Omental fat pad (tissue), 4 donors: ENCODE results near the gene TMEM163. TPM values are rescaled to one million over a fixed set of nuclear protein-coding genes. Genes with fewer than 3 reads are reported as not detected.
A peak's percentile ranks its signal among the peaks of the same experiment; 100 is the strongest.

Source experiments
- ATAC-seq: fragments of 150-250 bp; one replicate; pipeline ENCODE4 v1.9.1; 2016; ENCODE audit warnings: mild to moderate bottlenecking, moderate library complexity; ENCODE audit not compliant: low FRiP score
- DNase-seq: peaks from one replicate; pipeline ENCODE4 v3.0.0-alpha.2; 2019; ENCODE audit warnings: low spot score
- CTCF ChIP-seq, 3 donors: fragments of 450-650 bp; IDR thresholded peaks; one replicate each; pipeline ENCODE4 v1.5.1; 2016 to 2017; ENCODE audit warnings: antibody characterized with exemption in 3 of 3, mild to moderate bottlenecking in 3 of 3, moderate library complexity in 2 of 3
- total RNA-seq, 4 donors: library from RNA; depleted of rRNA; stranded (reverse); fragments of >200 nt; gene quantifications; one replicate each; pipeline ENCODE4 v1.1.0, GENCODE V29; 2016

Gene TMEM163
- total RNA-seq, 4 donors from 2014 or later: 0.28 to 6.4 (median 1.2) TPM

- no peak for TF ChIP-seq CTCF (IDR thresholded peaks at IDR 0.05)
- no peak for DNase-seq
- no peak for ATAC-seq
These were observed 163.4 kb downstream of the TMEM163 start for GRCh38 chr2:134555411-134555810.

GRCh38 chr2:134553657-134554056, 165.1 kb downstream of the TMEM163 start:
- DNase-seq: no peak
- no peak for TF ChIP-seq CTCF (IDR thresholded peaks at IDR 0.05)
- no peak for ATAC-seq

- ATAC-seq (no peak), DNase-seq (no peak)
- no peak for TF ChIP-seq CTCF (IDR thresholded peaks at IDR 0.05)
These were observed 168.1 kb downstream of the TMEM163 start for GRCh38 chr2:134550566-134551164.

GRCh38 chr2:134549104-134549503, 169.7 kb downstream of the TMEM163 start:
- ATAC-seq: peak; percentile 70
- no peak for TF ChIP-seq CTCF (IDR thresholded peaks at IDR 0.05)
- DNase-seq: no peak

GRCh38 chr2:134540990-134541389, 177.8 kb downstream of the TMEM163 start:
- no peak for DNase-seq

GRCh38 chr2:134539981-134540380, 178.8 kb downstream of the TMEM163 start:
- ATAC-seq (no peak), DNase-seq (no peak)
- TF ChIP-seq CTCF (IDR thresholded peaks at IDR 0.05): no peak

More at GRCh38 chr2:134540990-134541389, 177.8 kb downstream of the TMEM163 start:
- TF ChIP-seq CTCF (IDR thresholded peaks at IDR 0.05): no peak
- ATAC-seq: no peak

- DNase-seq (no peak), ATAC-seq (no peak)
- no peak for TF ChIP-seq CTCF (IDR thresholded peaks at IDR 0.05)
These were observed 181.1 kb downstream of the TMEM163 start for GRCh38 chr2:134537702-134538101.
